GM19397 (cell line): ENCODE measurements around the gene SGTA.
A peak's percentile ranks its signal among the peaks of the same experiment; 100 is the strongest.
"Not testable (repeated sequence)": the region's sequence is repeated elsewhere in the genome, so short reads cannot be mapped to it uniquely, and the experiment has no call there.

ENCODE experiments used
- ATAC-seq: cut with Tn5 transposase; IDR thresholded peaks from one replicate; pipeline ENCODE4 v1.9.1; 2021; ENCODE audit warnings: mild to moderate bottlenecking, moderate library complexity; ENCODE audit not compliant: unreplicated experiment

SGTA gene

DNA sequence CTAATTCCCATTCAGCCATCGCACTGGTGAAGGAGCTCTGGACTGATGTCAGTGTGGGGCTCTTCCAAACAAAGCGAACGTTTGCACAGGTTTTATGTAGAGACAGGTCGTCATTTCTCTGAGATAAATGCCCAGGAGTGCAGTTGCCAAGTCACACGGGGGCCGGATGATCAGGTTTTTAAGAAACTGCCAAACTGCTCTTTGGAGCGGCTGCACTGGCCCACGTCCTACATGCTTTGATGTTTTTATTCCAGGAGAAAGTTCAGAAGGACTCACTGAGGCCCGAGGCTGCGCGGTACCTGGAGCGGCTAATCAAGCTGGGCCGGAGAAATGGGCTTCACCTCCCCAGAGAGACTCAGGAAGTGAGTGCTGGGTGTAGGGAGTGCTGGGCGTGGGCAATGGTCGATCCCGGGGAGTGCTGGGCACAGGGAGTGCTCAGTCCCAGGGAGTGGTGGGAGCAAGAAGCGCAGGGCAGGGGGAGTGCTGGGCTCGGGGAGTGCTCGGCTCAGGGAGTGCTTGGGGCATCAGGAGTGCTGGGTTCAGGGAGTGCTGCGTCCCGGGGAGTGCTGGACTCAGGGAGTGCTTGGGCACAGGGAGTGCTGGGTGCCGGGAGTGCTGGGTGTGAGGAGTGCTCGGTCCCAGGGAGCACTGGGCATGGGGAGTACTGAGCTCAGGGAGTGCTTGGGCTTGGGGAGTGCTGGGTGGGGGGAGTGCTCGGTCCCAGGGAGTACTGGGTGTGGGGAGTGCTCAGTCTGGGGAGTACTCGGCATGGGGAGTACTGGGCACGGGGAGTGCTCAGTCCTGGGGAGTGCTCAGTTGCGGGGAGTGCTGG is 13.0 kb upstream of the SGTA start:
- no peak for ATAC-seq

DNA sequence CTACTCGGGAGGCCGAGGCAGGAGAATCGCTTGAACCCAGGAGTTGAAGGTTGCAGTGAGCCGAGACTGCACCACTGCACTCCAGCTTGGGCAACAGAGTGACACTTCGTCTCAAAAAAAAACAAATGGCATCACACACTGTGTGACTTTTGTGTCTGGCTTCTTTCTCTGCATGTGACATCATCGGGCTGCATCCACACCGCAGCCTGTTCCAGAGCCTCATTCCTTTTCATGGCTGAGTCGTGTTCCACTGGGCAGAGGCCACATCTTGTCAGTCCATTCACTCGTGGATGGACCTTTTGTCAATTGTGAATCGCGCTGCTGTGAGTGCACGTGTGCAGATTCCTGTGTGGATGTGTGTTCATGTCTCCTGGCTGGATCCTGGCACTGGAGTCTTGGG is 10.5 kb upstream of the SGTA start:
- no peak for ATAC-seq

DNA sequence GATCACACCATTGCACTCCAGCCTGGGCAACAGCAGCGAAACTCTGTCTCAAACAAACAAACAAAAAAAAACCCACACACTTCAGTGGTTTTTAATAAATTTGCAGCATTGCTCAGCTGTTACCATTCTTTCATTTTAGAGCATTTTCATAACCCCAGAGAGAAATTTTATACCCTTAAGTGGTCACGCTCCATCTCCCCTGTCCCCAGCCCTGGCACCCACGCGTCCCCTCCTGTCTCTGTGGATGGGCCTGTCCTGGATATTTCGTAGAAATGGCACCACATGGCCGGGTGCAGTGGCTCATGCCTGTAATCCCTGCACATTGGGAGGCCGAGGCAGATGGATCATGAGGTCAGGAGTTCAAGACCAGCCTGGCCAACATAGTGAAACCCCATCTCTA is 10.1 kb upstream of the SGTA start:
- no peak for ATAC-seq

DNA sequence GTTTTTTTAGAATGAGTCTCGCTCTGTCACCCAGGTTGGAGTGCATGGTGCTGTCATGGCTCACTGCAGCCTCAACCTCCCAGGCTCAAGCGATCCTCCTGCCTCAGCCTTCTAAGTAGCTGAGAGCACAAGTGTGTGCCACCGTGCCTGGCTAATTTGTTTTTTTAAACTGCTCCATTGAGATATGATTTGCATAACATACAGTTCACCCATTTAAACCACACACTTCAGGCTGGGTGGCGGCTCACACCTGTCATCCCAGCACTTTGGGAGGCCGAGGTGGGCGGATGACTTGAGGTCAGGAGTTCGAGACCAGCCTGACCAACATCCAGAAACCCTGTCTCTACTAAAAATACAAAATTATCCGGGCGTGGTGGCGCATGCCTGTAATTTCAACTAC is 9.6 kb upstream of the SGTA start:
- ATAC-seq, result not testable (repeated sequence)

DNA sequence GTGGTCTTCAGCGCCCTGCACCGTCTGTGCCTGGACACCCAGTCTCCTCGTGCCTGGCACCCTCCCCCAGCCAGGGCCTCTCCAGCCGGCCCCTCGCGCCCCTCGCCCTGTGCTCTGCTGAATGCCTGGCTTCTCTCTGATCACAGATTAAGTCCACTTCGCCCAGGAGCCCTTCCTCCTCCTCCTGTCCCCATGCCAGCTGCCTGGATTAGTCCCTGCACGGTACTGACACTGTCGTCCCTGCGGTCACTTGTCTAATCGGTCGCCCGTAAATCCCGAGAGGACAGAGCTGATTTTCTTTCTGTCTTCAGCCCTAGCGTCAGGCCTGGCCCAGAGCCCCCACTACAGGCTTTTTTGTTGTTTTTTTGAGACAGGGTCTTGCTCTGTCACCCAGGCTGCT is 8.8 kb upstream of the SGTA start:
- ATAC-seq, result no peak

DNA sequence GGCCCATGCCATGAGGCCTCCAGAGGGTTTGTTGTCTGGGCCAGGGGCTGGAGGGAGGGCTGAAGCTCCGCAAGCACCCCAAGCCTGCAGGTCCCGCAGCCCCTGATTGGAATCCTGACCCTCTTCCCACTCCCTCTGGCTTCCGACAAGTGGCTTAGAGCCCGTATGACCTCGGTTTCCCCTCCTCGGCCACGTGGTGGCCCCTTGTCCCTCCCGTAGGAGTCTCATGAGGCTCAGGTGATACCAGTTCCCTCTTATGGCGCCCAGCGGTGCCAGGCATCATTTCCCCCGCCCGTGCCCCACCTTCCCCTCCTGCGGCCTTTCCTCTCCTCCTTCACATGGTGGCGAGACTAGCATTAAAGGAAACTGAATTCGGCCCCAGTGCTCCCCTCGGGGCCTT is 8.4 kb upstream of the SGTA start:
- no peak for ATAC-seq

DNA sequence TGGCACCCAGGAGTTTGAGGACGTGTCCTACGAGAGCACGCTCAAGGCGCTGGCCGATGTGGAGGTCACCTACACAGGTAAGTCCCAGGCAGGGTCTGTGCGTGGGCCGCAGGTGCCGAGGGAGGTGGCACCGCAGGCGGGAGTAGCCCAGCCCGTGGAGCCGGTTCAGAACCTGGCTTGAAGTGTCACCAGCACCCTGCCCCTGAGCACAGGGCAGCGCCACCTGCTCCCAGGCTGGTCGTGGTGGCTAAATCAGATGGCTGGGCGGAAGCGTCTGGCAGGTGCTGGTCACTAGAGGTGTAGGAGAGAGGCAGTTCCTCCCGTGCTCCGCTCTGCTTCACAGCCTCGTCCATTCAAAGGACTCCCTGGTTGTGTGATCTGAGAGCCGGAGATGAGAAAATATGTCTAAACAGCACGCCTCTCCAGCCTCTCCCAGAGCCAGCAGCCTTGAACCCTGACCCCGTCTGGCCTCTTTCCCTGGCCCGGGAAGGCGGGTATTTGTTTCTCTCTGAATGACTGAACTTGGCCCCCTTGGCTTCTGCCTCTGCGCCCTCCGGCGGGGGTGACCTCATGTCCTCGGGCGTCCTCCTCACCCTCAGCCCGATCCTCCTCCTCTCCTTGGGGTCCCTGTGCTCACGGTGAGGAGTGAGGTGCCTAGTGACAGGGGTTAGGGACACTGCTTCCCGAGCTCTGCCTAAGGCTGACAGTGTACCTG is 7.6 kb upstream of the SGTA start:
- ATAC-seq, result no peak

DNA sequence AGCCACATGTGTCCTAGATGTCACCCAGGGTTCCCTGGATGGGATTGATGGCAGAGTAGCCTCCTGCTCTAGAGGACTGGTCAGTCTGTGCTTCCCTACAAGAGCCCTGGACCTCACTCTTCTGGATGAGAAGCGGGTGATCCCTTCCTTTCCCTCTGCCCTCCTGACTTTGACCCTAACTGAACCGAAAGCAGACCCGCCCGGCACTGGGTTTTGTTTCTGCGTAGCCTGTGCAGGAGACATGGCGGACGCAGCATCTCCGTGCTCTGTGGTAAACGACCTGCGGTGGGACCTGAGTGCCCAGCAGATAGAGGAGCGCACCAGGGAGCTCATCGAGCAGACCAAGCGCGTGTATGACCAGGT is 7.1 kb upstream of the SGTA start:
- ATAC-seq, result no peak

DNA sequence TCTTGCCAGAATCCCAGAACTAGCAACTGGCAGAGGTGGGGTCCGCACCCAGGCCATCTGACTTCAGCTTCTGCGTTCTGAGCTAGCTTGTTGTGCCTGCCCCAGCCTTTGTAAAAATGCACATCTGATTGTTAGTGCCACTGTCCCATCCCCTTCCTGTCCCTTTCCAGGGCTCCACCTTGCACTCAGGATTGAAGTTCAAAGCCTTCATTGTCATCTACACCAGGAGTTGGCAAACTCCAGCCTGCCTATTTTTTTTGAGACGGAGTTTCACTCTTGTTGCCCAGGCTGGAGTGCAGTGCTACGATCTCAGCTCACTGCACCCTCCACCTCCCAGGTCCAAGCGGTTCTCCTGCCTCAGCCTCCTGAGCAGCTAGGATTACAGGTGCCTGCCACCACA is 5.2 kb upstream of the SGTA start:
- ATAC-seq, result no peak

DNA sequence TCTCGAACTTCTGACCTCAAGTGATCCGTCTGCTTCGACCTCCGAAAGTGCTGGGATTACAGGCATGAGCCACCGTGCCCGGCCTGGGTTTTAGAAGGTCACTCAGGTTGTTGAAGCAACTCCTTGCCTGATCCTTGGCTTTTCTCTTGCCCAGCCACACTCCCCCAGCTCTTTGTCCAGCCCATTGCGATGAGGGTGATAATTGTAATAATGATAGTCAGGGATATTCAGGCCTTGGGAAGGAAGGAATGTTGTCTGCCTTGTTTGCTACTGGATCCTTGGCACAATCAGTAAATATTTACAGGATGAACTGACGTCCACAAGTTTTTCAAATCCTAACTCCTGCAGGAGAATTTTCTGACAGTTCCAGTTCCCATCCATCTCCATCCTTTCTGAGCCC is 4.0 kb upstream of the SGTA start:
- no peak for ATAC-seq

DNA sequence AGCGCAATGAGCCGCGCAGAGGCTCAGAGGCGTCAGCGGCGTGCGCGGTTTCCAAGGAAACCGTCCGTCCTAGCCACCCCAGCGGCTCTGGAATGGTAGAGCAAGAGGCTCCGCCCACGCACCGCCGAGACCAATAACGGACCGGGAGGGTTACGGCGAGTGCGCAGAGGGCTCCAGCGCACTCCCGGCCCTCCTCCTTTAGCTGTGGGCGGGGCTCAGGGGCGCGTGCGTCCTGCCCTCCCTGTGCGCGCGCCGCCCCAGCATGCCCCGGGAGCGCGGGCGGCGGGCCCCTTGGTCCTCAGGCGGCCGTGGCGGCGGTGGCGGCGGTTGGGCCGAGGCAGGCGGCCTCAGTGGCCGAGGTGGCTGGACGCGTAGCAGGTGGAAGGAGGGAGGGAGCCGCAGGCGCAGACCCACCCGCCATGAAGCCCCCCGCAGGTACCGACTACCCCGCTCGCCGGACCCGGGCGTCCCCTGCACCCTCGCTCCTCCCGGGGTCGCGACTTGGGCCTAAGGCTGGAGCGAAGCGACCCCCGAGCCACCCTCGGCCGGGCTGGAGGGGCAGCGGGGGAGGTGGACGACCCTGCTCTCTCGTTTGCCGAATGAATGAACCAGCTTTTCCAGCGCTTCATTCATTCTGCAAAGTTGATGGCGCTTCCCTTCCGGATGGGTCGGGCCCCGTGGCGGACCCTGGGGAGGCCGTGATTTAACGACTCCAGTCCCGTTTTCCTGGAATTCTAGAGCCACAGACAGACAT is 2.3 kb upstream of the SGTA start, which contains the start of gene THOP1:
Gene THOP1 (plus strand): TSS at position 260 of the 754 bp plus-strand sequence. CDS start 160 bp downstream, at position 420.
- peak; percentile 61 for ATAC-seq

DNA sequence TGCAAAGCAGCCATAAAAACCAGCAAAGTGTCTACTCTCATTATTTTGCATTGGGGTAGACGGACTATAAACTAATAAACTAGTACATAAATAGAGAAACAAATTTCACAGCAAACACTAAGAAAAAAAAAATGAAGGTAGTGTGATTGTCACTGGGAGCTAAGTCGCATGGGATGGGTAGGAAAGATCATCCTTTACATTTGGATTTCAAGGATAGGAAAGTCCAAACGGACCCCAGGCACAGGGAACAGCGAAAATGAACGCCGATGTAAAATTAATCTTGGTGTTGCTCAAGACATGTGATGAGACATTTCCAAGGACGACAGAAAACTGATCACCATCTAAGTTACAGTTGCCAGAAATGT is 690 bp upstream of the SGTA start:
- ATAC-seq, result no peak

DNA sequence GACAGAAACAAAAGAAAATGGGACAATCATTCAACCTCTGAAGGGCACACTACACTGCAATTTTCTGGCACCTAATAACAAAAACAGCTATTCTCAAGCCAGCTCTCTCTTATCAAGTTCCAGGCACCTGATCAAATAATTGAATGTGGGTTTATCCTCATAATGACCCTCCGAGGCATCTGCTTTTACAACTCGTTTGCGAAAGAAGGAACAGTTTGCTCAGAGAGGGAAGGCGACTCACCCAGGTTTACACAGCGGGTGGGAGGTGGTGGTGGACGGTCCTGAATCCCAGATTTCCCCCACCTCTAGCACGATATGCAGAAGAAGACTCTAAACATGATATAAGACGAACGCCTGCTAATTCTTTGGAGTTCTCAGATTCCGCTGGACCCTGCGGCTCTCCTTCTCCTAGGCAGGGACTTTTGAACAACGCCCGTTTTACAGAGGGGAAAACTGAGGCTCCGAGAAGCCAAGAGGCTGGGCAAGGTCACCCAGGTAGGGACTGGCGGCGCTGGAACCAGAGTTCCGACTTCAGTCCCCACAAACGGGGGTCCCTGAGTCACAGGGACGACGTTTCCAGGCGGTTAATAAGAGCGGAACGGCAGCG is 641 bp downstream of the SGTA start:
- ATAC-seq, result no peak

DNA sequence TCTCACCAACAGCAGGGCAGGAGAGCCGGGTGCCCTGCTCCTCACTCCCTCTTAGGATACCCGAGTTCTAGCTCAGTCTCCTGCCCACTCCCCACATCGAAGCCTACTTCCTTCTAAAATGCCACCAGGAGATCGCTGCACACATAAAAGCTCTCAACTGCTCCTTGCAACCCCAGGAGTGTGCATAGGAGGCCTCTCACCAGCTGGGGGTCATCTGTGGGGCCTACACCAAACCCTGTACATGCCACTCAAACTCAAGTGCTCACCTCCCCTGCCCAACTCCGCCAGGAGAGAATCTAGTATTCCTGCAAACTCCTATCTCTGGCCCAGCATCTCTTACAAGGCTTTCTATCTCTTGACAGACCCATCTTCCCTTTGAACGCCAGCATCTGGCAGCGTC is 2.8 kb downstream of the SGTA start:
- ATAC-seq, result no peak

DNA sequence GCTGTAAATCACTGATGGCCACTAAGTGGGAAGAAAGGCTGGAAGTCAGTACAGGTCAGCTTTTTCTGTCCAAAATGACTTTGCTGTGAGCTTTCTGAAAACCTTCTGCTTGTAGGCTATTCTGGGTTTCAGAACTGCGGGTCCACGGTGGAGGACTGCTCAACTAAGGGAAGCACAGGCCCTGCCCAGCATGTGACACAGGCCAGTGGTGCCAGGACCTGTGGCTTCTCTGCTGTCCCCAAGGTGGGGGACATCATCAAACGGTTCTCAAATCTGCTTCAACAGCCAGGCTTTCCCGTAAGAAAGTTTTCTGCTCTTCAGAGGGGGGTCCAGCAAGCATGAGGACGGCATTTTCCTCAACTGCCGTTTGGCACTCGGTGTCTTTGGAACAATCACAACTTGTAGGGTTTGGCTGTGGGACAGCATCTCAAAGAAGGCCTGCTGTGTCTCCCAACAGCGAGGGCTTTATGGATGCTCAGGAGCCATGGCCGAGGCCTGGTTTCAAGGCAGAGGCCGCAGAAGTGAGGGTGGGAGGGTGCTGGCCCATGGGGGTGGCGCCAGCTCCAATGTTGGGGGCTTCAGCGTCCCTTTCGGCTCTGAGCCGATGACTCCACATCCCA is 3.8 kb downstream of the SGTA start:
- ATAC-seq, result no peak

DNA sequence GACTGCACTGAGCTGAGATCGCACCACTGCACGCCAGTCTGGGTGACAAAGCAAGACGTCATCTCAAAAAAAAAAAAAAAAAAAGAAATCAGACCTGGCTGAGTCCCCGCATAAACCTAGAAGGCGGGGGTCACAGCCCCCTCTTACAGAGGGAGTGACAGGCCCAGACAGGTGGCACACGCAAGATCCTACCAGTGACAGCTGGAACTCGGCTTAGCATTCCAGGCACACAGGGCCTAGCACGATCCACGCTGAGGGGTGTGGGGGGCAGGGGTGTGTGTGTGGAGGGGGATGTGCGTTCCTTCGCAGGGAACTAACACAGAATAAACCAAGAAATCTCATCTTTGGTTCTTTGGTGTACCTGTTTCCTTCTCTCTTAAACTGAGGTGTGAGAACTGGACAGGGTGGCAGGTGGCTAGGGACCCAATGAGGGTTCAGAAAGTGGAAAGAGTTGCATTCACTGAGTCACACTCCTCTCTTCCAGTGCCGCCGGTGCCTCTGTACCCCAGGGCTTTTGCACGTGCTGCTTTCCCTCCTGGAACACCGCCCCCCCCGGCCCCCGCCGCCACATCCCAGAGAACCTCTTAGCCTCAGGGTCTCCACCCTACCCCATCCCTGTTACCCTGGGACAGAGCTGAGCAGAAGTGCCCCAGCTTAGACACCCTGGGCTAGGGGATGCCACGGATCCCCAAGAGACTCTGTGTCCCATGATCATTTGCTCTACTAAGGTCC is 5.0 kb downstream of the SGTA start:
- ATAC-seq, result no peak

DNA sequence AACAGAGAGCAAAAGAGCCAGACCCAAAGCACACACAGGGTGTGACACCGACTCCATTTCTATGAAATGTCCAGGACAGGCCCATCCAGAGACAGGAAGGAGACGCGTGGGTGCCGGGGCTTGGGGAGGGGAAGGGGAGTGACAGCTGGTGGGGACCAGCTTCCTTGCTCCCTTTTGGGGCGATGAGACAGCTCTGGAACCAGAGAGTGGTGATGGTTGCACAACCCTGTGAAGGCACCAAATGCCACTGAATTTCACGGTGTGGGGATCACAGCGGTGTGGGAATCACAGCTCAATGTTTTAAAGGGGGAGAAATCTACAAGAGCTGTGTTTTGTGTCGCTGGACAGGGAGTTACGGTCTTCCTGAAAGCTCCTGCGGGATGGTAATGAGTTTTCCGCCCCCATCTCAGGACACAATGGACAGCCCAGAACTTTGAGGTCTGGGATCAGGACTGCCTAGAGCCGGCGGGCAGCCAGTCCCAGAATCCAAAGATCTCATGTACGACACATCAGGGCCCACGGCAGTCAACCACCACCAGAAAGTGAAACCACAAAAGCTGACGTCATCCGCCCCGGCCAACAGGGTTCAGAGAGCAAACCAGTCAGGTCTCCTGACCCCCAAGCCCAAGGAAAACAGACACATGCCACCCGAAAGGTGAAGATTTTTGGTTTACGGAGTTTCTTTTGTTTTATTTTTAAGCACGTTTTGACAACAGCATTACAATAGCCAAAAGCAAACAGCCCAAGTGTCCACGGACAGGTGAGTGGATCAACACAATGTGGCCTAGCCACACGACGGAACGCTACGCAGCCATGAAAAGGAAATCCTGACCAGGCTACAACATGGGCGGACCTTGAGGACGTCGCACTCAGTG is 7.3 kb downstream of the SGTA start:
- no peak for ATAC-seq

DNA sequence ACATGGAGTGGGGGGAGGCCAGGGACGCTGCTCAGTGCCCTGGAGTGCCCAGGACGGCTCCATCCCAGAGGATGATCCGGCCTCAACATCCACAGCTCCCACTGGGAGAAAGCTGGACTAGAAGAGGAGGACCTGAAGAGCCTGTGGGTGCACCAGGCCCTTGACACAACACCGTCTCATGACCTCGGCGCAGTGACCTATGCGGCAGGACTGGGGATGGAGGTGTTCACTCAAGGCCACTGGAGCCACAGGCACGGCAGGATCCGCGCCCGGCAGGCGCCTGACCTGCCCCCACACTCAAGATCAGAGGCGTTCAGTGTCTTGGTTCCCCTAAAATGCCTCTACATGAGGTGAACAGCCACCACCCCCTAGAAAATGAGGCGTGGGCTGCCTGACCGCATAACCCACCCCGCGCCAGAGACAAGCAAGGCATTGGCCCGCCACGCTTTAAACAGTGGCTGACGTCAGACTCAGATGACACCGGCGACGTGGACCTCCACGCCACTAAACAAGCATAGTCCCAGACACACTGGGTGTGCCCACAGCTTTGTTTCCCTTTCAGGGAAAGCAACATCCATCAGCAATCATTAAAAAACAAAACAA is 8.0 kb downstream of the SGTA start:
- ATAC-seq, result no peak
